K562 (cell line): ENCODE results near the gene IKZF4. TPM values are rescaled to one million over a fixed set of nuclear protein-coding genes. Genes with fewer than 3 reads are reported as not detected.

ENCODE experiments used
- BCOR ChIP-seq: fragments of 450-650 bp; IDR thresholded peaks from 2 replicates; pipeline ENCODE4 v1.6.1; 2016
- CBFA2T2 ChIP-seq: fragments of 450-650 bp; conservative IDR thresholded peaks from 2 replicates; pipeline ENCODE4 v1.6.1; 2017; ENCODE audit warnings: mild to moderate bottlenecking
- ELK3 ChIP-seq: fragments of 450-650 bp; formaldehyde crosslinking; IDR thresholded peaks from 2 replicates; pipeline ENCODE4 v1.4.0; 2020; ENCODE audit warnings: mild to moderate bottlenecking
- GABPB2 ChIP-seq: fragments of 250-450 bp; sonication (Bioruptor Pico); conservative IDR thresholded peaks from 2 replicates; pipeline ENCODE4 v1.5.1; 2021; ENCODE audit warnings: mild to moderate bottlenecking
- ID3 ChIP-seq, 2 experiments: fragments of 250-450 bp in 1 of 2; fragments of 450-650 bp in 1 of 2; sonication (Bioruptor Pico) in 1 of 2; IDR thresholded peaks; 2 replicates each; pipeline versions ENCODE4 v1.6.1 to v1.8.0; 2016 to 2021; ENCODE audit warnings: mild to moderate bottlenecking in 2 of 2, moderate library complexity in 2 of 2, missing compliant biosample characterization in 1 of 2, missing genetic modification characterization in 1 of 2
- KDM1A ChIP-seq, 2 experiments: fragments of 450-650 bp; IDR thresholded peaks; 2 replicates each; pipeline ENCODE4 v1.6.1; 2016; ENCODE audit warnings: mild to moderate bottlenecking in 2 of 2
- MAZ ChIP-seq, 2 experiments: fragments of 450-650 bp in 1 of 2; sonication (generic) in 1 of 2; formaldehyde crosslinking; IDR thresholded peaks in 1 of 2; conservative IDR thresholded peaks in 1 of 2; 2 replicates each; pipeline versions ENCODE4 v1.4.0 to v1.5.0; 2020; ENCODE audit warnings: mild to moderate bottlenecking in 1 of 2, missing genetic modification reagents in 1 of 2
- MEF2A ChIP-seq: IDR thresholded peaks from 2 replicates; pipeline ENCODE4 v1.6.1; 2011; ENCODE audit warnings: low read depth, mild to moderate bottlenecking, low read length, moderate library complexity; ENCODE audit not compliant: control insufficient read depth
- MIER1 ChIP-seq: fragments of 450-650 bp; IDR thresholded peaks from 2 replicates; pipeline ENCODE4 v1.6.1; 2016; ENCODE audit warnings: antibody characterized with exemption, mild to moderate bottlenecking, low read depth
- PYGO2 ChIP-seq: fragments of 450-650 bp; IDR thresholded peaks from 2 replicates; pipeline ENCODE4 v1.6.1; 2016; ENCODE audit warnings: mild to moderate bottlenecking, missing genetic modification characterization, moderate library complexity, missing compliant biosample characterization
- SMARCA4 ChIP-seq: fragments of 450-650 bp; IDR thresholded peaks from 2 replicates; pipeline ENCODE4 v1.6.1; 2016
- SMARCB1 ChIP-seq: IDR thresholded peaks from 2 replicates; pipeline ENCODE4 v1.6.1; 2011; ENCODE audit warnings: improper control_type of control experiment, low read depth; ENCODE audit not compliant: insufficient read length
- SP2 ChIP-seq: IDR thresholded peaks from 2 replicates; pipeline ENCODE4 v1.6.1; 2011; ENCODE audit warnings: mild to moderate bottlenecking, low read depth, low read length, moderate library complexity; ENCODE audit not compliant: poor library complexity, severe bottlenecking; ENCODE audit errors: extremely low read depth
- TFAP4 ChIP-seq: sonication (generic); formaldehyde crosslinking; IDR thresholded peaks from 2 replicates; pipeline ENCODE4 v1.8.0; 2022; ENCODE audit warnings: missing genetic modification reagents, mild to moderate bottlenecking, moderate library complexity, borderline replicate concordance
- ZBTB7A ChIP-seq: IDR thresholded peaks from 2 replicates; pipeline ENCODE4 v1.6.1; 2011; ENCODE audit warnings: low read depth, mild to moderate bottlenecking, low read length, moderate library complexity, borderline replicate concordance; ENCODE audit not compliant: control insufficient read depth
- ZC3H11A ChIP-seq: IDR thresholded peaks from 2 replicates; pipeline ENCODE4 v1.6.1; 2012; ENCODE audit warnings: low read depth, low read length, improper control_type of control experiment
- ZC3H8 ChIP-seq: fragments of 450-650 bp; IDR thresholded peaks from 2 replicates; pipeline ENCODE4 v1.6.1; 2017
- ZNF24 ChIP-seq: fragments of 450-650 bp; IDR thresholded peaks from 2 replicates; pipeline ENCODE4 v1.6.1; 2016
- ZNF57 ChIP-seq: fragments of 450-650 bp; formaldehyde crosslinking; IDR thresholded peaks from 2 replicates; pipeline ENCODE4 v1.4.0; 2020; ENCODE audit warnings: mild to moderate bottlenecking, moderate library complexity
- ZNF609 ChIP-seq: sonication (generic); formaldehyde crosslinking; IDR thresholded peaks from 2 replicates; pipeline ENCODE4 v1.8.1; 2023; ENCODE audit warnings: missing genetic modification reagents, mild to moderate bottlenecking, borderline replicate concordance
- ZNF707 ChIP-seq: fragments of 250-450 bp; sonication (Bioruptor Pico); conservative IDR thresholded peaks from 2 replicates; pipeline ENCODE4 v1.8.0; 2022; ENCODE audit warnings: inconsistent platforms, mild to moderate bottlenecking, moderate library complexity
- polyA plus RNA-seq, 8 experiments: library from polyadenylated mRNA; depleted of rRNA in 4 of 8; stranded (reverse) in 5 of 8; unstranded in 3 of 8; fragments of >200 nt; fragmentation: Nextera tagmentation in 2 of 8; fragmentation: Illumina TruSeq in 1 of 8; extraction: Ambion mirVana in 2 of 8; extraction: Trizol in 1 of 8; gene quantifications; 2 replicates each; pipeline versions ENCODE4 v1.2.1 to v1.2.3, GENCODE V29; 2011 to 2014; ENCODE audit warnings: inconsistent platforms in 1 of 8, missing spikeins in 1 of 8
- total RNA-seq, 7 experiments: library from RNA; depleted of rRNA in 6 of 7; stranded (reverse); fragments of >200 nt in 6 of 7; fragmentation: Illumina TruSeq in 2 of 7; extraction: Trizol in 2 of 7; gene quantifications; 2 replicates each; pipeline versions ENCODE4 v1.2.1 to v1.2.3, GENCODE V29; 2011 to 2021; ENCODE audit warnings: low replicate concordance in 1 of 7

The IKZF4 gene
- total and polyA plus RNA-seq, 9 of the 15 experiments (the other 6 are each of a cell fraction or from before 2014, with no cell fraction given) = 1.9 to 16.3 (median 3.6) TPM

GRCh38 chr12:55996715-55997534 lies 23.9 kb upstream of the IKZF4 start, which contains the start of gene SUOX (continued):
- TF ChIP-seq ZNF609 (CRISPR knock-in tag) (0 out of 2 replicates have a peak, but pooled peaks have one; percentile 9), SMARCA4 (no peak), GABPB2 (no peak), SMARCB1 (no peak), SP2 (peak; percentile 51), MAZ (CRISPR knock-in tag; conservative IDR thresholded peaks at IDR 0.05 in 1 of 2, IDR thresholded peaks at IDR 0.05 in 1 of 2) (peak in 1 of 2 experiments; percentile 52; a peak in 1 of 4 replicates), ZBTB7A (0 out of 2 replicates have a peak, but pooled peaks have one; percentile 39), ZNF707 (CRISPR knock-in tag) (no peak), BCOR (0 out of 2 replicates have a peak, but pooled peaks have one; percentile 25), MEF2A (peak; percentile 2; the same call in 1 of the 2 replicates), ZC3H11A (no peak), ID3 (CRISPR knock-in tag; IDR thresholded peaks at IDR 0.05) (no peak), ID3 (tag; IDR thresholded peaks at IDR 0.05) (no peak), ZC3H8 (no peak), PYGO2 (tag) (no peak), ZNF57 (CRISPR knock-in tag) (no peak), MIER1 (no peak), ZNF24 (no peak), TFAP4 (peak; percentile 70; the same call in 1 of the 2 replicates), ELK3 (no peak), KDM1A (IDR thresholded peaks at IDR 0.05) (peak in 1 of 2 experiments; percentile 42; a peak in 1 of 4 replicates), CBFA2T2 (no peak)
